Cardiac septum (tissue), 1 donor: ENCODE data around the gene EIF4A3. TPM values are rescaled to one million over a fixed set of nuclear protein-coding genes. Genes with fewer than 3 reads are reported as not detected.

ENCODE experiments used
- DNase-seq: peaks from one replicate; pipeline ENCODE4 v3.0.0-alpha.2; 2020; ENCODE audit warnings: low spot score
- intact Hi-C: fragments of 100-400 bp; cut with DNase I; formaldehyde crosslinking; loops from one replicate; pipeline ENCODE4 v1.14.0; 2022
- total RNA-seq: library from RNA; stranded (reverse); fragmentation: NEBNext Ultra II Directional; extraction: Animal tissue kit (Norgen Biotek cat#: 25700); gene quantifications from one replicate; pipeline ENCODE4 v1.2.1, GENCODE V29; 2021
- donor health status: DM: no; HTN: no; CAD: no.

EIF4A3 gene
- total RNA-seq, 1 donor from 2014 or later, result 40.9 TPM

DNA sequence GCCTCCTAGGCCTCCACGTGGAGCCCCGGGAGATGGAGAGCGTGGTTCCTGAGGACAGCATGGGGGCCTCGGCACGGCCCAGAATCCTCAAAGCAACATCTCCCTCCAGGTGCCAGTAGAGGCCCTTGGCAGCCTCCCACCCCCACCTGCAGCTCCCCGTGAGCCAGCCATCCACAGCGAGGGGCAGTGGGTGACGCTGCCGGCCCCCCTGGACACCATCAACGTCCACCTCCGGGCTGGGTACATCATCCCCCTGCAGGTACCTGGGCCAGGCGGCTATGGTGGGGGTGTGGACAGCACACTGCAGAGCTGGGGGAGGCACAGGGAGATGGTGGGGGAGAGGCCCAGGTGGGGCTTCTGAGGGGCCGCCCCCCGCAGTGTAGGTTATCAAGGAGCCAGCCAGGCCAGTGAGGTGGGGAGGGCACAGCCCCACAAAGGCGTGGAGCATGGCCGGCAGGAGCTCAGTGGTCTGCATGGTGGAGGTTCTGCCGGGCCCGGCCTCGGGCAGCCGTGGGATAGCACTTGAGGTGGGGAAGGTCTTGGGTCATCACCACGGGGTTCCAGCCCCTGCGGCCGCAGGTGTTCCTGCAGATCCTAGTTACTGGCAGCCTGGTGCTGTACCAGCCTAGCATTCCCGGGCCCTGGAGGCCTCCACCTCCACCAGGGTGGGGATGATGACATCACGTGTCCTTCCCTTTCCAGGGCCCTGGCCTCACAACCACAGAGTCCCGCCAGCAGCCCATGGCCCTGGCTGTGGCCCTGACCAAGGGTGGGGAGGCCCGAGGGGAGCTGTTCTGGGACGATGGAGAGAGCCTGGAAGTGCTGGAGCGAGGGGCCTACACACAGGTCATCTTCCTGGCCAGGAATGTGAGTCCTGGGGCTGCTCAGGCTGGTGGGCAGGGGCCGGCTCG is 29.2 kb downstream of the EIF4A3 start:
- no peak for DNase-seq
- intact Hi-C loops, result no loop called here

DNA sequence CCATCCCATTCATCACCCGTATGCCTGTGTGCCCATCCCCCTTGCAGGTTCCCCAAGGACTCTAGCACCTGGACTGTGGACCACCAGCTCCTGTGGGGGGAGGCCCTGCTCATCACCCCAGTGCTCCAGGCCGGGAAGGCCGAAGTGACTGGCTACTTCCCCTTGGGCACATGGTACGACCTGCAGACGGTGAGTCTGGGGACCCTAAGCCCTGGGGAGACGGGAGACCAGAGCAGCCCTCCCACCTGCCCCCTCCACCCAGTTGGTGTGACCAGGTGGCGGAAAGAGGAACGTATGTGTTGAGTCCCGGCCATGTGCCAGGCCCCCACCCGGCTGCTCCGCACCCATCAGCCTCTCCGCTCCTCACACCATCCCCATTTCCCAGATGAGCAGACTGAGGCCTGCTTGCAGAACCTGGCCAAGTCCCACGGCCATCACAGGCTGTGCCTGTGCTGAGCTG is 30.0 kb downstream of the EIF4A3 start:
- DNase-seq, result no peak
- intact Hi-C loops, result no loop called here

DNA sequence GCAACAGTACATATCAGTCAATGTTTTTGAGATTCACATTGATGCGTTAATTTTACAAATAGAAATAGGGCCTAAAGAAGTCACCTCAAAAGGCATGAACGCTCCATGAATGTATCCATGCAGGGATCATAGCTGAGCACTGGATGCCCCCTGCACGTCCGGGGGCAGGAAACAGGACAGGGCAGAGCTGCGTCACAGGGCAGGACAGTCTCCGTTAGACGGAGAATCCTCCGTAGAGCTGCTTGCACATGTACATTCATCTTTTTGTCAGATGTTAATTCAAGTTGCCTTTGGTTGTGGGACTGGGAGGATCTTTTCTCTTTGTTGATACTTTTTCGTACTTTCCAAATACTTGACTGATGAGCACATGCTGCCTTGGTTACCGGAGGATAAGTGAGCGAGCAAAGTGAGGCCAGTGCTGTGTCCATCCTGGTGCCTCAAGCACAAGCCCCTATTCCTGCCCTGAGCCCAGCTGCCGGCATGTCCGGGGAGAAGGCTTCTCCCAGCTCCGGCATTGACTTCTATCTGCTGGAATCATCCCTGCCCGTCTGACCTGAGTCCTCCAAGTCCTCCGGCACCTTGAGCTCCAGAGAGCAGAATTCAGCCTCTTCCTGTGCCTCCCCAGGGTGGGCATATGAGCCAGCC is 30.5 kb downstream of the EIF4A3 start:
- intact Hi-C loops, result no loop called here
- no peak for DNase-seq

DNA sequence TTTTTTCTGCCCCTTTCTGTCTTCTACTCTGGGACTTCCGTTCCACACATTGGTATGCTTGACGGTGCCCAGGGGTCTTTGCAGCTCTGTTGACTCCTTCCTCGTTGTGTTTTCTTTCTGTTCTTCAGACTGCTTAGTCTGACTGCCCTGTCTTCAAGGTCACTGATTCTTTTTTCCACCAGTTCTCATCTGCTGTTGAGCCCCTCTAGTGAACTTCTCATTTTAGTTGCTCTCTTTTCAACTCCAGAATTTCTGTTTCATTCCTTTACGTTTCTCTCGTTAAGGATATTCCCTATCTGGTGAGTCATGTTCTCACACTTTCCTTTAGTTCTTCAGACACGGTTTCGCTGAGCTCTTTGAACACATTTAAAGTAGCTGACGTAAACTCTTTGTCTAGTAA is 31.8 kb downstream of the EIF4A3 start:
- no peak for DNase-seq
- intact Hi-C loops, result no loop called here

DNA sequence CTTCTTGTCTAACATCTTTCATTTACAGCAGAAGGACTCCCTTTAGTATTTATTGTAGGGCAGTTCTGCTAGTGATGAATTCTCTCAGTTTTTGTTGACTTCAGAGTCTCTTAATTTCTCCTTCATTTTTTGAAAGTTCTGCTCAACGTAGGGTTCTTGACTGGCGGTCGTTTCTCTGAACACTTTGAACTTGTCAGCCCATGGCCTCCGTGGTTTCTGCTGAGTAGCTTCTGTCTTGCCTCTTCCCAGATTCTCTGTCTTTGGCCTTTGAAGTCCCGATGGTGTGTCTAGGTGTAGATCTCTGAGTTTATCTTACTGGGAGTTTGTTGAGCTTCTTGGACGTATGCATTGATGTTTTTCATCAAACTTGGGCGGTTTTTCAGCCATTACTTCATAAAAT is 32.2 kb downstream of the EIF4A3 start:
- intact Hi-C loops, result no loop called here
- DNase-seq, result no peak

DNA sequence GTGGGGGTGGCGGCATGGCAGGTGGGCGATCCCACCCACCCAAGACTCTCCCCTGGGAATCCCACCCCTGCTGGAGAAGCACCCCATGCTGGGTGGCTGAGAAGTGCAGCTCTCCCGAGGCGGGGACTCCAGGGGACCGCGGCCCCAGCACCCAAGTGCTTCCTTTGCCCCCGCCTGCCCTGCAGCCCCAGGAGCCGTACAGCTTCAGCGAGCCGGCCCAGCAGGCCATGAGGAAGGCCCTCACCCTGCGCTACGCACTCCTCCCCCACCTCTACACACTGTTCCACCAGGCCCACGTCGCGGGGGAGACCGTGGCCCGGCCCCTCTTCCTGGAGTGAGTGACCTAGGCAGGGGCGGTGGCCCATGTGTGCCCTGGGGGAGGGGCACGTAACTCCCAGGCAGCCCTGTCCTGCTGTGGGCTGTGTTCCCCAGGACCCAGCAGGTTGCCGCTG is 33.9 kb downstream of the EIF4A3 start:
- intact Hi-C loops, result no loop called here
- no peak for DNase-seq

DNA sequence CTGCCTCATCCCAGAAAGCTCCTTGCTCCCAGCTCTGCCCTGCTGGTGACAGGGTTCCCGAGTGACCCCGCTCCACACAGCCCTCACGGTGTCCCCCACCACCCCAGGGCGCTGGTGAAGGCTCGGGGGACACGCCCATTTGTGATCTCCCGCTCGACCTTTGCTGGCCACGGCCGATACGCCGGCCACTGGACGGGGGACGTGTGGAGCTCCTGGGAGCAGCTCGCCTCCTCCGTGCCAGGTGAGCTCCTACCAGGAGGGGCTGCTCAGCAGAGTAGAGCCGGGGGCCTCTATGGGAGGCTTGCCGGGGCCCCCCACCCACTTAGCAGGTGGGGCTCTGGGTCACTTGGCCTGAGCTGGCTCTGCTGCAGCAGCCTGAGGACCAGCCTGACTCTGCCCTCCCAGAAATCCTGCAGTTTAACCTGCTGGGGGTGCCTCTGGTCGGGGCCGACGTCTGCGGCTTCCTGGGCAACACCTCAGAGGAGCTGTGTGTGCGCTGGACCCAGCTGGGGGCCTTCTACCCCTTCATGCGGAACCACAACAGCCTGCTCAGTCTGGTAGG is 34.4 kb downstream of the EIF4A3 start:
- DNase-seq, result no peak
- intact Hi-C loops, result no loop called here

DNA sequence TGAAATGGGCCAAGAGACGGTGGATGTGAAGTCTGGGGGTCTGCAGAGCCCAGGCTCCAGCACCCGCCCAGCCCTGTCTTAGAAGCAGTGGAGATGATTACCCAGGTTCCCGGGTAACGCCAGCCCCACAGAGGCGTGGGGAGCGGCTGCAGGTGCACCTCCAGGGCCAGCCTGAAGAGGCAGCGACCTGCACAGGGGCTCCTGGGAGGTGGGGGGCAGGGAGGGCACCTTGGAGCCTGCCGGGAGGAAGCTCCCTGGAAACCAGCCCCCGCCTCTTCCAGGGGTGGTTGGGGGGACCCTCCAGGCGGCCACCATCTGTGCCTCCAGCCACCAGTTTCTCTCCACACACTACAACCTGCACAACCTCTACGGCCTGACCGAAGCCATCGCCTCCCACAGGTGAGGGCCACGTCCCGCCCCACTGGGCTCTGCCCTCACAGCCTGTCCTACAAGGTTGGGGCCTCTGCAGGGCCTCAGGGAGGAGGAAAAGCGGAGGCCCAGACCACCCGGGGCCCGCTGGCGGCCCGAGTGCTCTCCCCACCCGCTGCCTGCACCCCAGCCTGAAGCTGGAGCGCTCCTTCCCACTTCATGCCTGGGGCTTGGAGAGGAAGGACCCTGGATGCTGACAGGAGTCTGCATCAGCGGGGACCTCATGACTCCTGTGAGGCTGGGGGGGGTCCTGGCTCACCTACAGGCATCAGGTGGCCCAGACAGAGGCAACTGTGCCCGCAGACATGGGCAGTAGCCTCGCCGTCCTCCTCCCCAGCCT is 35.0 kb downstream of the EIF4A3 start:
- DNase-seq, result no peak

DNA sequence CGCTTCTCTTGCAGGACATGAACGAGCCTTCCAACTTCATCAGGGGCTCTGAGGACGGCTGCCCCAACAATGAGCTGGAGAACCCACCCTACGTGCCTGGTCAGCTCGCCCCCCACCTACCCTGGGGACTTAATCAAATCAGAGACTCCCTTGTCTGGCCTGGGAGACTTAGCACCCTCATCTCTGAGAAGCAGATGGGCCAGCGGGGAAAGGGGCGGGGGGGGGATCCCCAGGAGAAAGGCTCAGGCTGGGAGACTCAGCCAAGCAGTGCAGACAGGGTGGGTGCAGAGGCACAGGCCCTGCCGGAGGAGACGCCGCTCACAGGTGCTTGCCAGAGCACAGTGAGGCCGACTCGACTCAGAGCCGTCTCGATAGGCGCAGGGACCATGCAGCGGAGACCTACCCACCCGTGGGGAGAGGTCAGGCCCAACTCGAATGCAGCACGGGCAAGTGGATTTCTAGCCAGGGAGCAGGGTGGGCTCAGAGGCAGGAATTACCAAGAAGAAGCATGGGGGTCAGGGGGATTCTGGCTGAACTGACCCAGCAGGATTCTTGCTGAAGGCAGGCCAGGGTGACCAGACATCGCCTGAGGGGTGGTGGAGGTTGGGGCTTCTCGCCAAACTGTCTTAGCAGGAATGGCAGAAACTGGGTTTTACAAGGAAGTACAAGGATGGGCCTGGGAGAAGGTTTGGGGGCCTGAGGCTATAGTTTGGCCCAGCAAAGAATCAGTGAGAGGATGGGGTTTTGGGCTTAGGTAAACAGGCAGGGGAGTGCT is 35.8 kb downstream of the EIF4A3 start:
- intact Hi-C loops, result no loop called here
- DNase-seq, result no peak

More for the DNA sequence above, 35.0 kb downstream of the EIF4A3 start:
- intact Hi-C loops, result no loop called here

DNA sequence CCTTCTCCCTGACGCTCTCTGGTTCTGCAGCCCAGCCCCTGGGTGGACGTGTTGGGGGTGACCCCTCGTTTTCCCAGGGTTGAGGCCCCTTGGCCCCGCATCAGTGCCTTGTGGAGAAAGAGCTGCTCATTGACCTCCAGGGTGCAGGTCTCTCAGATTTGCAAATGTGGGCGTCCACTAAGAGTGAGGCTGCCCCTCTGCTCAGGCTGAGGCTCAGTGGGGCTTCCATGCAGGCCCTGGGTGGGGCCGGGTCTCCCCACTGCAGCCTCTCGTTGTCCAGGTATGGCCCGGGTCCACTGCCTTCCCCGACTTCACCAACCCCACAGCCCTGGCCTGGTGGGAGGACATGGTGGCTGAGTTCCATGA is 36.5 kb downstream of the EIF4A3 start:
- intact Hi-C loops, result no loop called here
- DNase-seq, result no peak

DNA sequence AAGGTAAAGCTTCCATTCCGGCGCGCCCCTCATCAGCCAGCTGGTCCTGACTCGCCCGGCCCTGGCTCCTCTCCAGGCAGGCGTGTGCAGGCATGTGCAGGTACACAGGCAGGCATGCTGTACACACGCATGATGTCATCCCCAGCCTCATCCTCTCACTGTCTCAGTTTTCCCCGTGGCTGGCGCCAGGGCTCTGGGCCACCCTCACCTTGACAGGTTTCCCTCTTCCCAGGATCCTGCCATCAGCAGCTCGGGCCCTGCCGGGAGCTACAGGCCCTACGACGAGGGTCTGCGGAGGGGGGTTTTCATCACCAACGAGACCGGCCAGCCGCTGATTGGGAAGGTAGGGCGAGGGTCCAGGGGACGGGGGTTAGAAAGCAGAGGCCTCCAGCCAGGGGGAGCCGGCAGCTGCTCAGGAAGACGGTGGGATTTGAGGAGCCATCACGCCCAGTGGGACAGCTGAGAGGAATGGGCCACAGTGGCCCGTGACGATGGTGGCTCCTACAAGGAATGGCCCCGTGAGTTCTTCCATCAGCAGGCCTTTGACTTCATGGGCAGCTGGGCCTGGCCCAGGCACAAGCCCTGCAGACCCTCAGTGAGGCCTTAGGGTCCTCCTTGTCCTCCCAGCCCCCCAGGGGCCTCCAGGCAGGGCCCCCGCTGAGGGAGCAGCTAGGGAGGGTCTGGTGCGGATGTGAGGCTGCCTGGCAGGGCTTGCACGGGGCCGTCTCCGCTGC is 37.0 kb downstream of the EIF4A3 start:
- DNase-seq, result no peak
- intact Hi-C loops, result no loop called here

DNA sequence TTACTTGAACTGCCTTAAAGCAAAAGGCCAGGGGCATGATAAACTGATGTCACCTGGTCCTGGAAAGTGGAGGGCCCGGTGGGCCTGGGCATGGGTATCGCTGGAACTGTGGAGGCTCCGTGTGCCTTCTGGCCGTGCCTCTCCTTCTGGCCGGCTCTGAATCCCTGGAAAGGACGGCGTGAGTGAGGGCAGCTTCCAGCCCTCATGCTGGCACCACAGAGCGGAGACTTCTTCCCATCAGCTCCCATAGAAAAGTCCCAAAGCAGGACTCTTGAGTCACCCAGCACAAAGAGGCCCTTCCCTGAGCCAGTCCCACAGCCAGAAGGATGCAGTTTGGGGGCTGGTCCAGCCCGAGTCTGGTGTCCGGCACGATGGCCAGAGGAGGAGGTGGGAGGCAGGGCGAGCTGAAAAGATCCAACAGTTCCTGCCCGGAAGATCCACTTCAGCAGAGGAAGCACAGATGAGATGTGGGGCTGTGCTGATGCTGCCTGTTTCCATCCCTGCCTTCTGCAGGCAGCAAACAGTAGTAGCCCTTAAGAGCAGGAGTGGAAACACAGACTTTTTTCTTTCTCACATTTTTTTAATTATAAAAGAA is 37.8 kb downstream of the EIF4A3 start:
- intact Hi-C loops, result no loop called here
- DNase-seq, result no peak

DNA sequence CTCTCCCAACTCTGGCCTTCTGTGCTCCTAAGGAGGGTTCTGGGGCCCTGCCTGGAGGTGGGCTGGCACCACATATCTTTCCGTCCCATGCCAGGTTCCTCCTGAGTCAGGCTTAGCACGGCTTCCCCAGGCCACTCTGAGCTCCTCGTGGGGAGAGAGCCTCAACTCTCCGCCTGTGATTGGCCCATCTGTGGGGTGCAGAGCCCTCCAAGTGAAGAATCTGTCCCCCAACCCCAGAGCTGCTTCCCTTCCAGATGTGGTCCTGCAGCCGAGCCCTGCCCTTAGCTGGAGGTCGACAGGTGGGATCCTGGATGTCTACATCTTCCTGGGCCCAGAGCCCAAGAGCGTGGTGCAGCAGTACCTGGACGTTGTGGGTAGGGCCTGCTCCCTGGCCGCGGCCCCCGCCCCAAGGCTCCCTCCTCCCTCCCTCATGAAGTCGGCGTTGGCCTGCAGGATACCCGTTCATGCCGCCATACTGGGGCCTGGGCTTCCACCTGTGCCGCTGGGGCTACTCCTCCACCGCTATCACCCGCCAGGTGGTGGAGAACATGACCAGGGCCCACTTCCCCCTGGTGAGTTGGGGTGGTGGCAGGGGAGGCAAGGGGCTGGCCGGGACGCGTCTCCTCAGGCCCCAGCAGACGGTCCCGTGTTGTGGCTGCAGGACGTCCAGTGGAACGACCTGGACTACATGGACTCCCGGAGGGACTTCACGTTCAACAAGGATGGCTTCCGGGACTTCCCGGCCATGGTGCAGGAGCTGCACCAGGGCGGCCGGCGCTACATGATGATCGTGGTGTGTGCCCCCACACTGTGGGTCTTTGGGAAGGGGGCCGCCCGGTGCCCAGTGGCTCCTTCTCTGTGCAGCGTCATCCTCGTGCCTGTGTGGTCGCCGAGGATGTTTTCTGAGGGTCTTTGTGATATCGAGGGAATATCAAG is 38.6 kb downstream of the EIF4A3 start:
- DNase-seq, result no peak
- intact Hi-C loops, result no loop called here

DNA sequence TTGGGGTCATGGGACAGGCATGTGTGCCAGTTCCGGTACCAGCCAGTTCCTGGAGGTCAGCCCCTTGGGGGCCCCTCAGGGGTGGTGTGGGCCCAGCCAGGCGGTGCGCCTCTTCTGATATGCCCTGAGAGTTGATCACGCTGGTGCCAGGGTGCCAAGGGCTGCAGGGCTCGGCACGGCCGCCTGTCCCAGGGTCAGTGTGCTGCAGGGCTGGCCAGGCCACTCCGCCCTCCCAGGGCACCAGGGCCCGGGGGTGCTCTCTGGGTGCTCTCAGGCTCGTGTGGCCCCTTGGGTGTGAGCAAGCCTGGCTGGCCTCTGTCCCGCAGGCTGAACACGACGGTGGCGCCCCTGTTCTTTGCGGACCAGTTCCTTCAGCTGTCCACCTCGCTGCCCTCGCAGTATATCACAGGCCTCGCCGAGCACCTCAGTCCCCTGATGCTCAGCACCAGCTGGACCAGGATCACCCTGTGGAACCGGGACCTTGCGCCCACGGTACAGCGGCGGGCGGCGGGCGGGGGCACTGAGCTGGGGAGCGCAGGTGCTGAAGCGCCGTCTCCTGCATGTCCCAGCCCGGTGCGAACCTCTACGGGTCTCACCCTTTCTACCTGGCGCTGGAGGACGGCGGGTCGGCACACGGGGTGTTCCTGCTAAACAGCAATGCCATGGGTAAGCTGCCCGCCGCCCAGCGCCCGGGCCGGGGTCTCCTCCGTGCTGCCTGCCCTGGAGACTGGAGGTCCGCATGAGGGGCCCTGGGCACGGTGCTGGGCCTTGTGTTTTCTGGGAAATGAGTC is 39.5 kb downstream of the EIF4A3 start:
- peak; percentile 50 for DNase-seq

DNA sequence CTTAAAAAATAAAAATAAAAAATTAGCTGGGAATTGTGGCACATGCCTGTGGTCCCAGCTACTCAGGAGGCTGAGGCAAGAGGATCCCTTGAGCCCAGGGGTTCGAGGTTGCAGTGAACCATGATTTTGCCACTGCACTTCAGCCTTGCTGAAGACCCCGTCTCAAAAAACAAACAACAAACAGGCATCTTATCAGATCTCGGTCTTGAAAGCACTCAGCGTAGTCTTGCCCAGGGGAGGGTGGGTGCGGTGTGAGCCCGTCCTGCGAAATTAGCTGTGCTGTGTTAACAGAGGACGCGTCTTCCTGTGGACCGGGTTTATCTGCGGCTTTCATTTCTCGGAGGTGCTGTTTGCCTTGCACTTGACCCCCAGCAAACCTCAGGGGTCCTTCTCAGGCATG is 40.2 kb downstream of the EIF4A3 start:
- intact Hi-C loops, result no loop called here

More for the DNA sequence above, 39.5 kb downstream of the EIF4A3 start:
- intact Hi-C loops, result no loop called here

DNA sequence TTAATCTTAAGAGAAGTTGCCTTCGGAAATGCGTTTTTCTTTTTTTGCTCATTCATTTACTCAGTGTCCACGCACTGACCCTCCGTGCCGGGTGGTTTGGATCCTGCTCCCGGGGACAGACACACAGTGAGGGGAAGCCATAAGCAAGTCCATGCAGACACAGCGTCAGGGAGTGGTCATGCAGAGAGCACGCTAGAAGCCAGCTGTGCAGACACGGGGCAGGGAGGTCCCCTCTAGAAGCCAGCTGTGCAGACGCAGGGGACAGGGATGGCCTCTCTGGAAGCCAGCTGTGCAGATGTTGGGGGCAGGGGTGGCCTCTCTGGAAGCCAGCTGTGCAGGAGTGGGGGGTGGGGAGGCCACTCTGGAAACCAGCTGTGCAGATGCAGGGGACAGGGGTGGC is 40.8 kb downstream of the EIF4A3 start:
- intact Hi-C loops, result no loop called here
- DNase-seq, result no peak

More for the DNA sequence above, 40.2 kb downstream of the EIF4A3 start:
- peak; percentile 35 for DNase-seq
